B cell (primary cell): ENCODE data around the gene NT5DC4. TPM values are rescaled to one million over a fixed set of nuclear protein-coding genes. Genes with fewer than 3 reads are reported as not detected.

Source experiments
- ATAC-seq: fragments of 200-7000 bp; cut with Tn5 transposase; one replicate; pipeline ENCODE4 v1.10.0; 2021; ENCODE audit warnings: low read depth, mild to moderate bottlenecking, moderate number of reproducible peaks, moderate library complexity
- CTCF ChIA-PET: fragments of 350-600 bp; sonication (Branson Sonifier 250); formaldehyde crosslinking; loops from one replicate; lab custom pipeline; 2021; ENCODE audit warnings: antibody characterized with exemption, inconsistent platforms; lab: Charles Lee
- POLR2A ChIA-PET: fragments of 350-600 bp; sonication (Branson Sonifier 250); formaldehyde crosslinking; loops from one replicate; lab custom pipeline; 2021; ENCODE audit warnings: antibody characterized with exemption; lab: Charles Lee
- DNase-seq: peaks from one replicate; pipeline ENCODE4 v3.0.0; 2013
- H2AFZ ChIP-seq: 2 replicates; pipeline ENCODE4 v1.6.1; 2012; ENCODE audit warnings: mild to moderate bottlenecking, low read depth, low read length; ENCODE audit not compliant: insufficient read depth, poor library complexity, severe bottlenecking
- H3K27ac ChIP-seq, 2 donors: 1 replicate in 1 of 2; 2 replicates in 1 of 2; pipeline ENCODE4 v1.5.1; 2012 to 2013; ENCODE audit warnings: low read length in 2 of 2, mild to moderate bottlenecking in 2 of 2, moderate library complexity in 1 of 2
- H3K27me3 ChIP-seq, 4 experiments: fragments of 200-600 bp in 1 of 4; sonication (generic) in 1 of 4; replicated peaks in 1 of 4; 1 replicate in 2 of 4; 2 replicates in 2 of 4; pipeline versions ENCODE4 v1.6.1 to v1.7.0; 2013 to 2016; ENCODE audit warnings: low read length in 3 of 4, mild to moderate bottlenecking in 2 of 4, mixed read lengths in 1 of 4, moderate library complexity in 1 of 4; ENCODE audit not compliant: insufficient read depth in 4 of 4, control insufficient read depth in 3 of 4; ENCODE audit errors: control extremely low read depth in 1 of 4
- H3K36me3 ChIP-seq, 2 experiments: replicated peaks in 1 of 2; 1 replicate in 1 of 2; 2 replicates in 1 of 2; pipeline versions ENCODE4 v1.6.1 to v1.7.1; 2013; ENCODE audit warnings: low read length in 1 of 2; ENCODE audit not compliant: insufficient read depth in 2 of 2, control insufficient read depth in 1 of 2; ENCODE audit errors: control extremely low read depth in 1 of 2, extremely low read depth in 1 of 2
- H3K4me1 ChIP-seq, 2 donors: fragments of 200-600 bp in 1 of 2; sonication (generic) in 1 of 2; 1 replicate in 1 of 2; 2 replicates in 1 of 2; pipeline versions ENCODE4 v1.5.1 to v1.6.1; 2013 to 2017; ENCODE audit warnings: low read length in 2 of 2; ENCODE audit not compliant: control insufficient read depth in 2 of 2, insufficient read depth in 2 of 2
- H3K4me2 ChIP-seq: replicated peaks from 2 replicates; pipeline ENCODE3; 2012; ENCODE audit warnings: mild to moderate bottlenecking, low read depth, low read length; ENCODE audit not compliant: poor library complexity, severe bottlenecking
- H3K4me3 ChIP-seq, 5 experiments: fragments of 200-600 bp in 1 of 5; sonication (generic) in 1 of 5; 1 replicate in 3 of 5; 2 replicates in 2 of 5; pipeline versions ENCODE4 v1.5.1 to v1.7.0; 2011 to 2016; ENCODE audit warnings: low read length in 4 of 5, mild to moderate bottlenecking in 4 of 5, low read depth in 2 of 5, control low read depth in 1 of 5, moderate library complexity in 1 of 5; ENCODE audit not compliant: insufficient read depth in 1 of 5; ENCODE audit errors: control extremely low read depth in 1 of 5, extremely low read depth in 1 of 5
- H3K79me2 ChIP-seq: fragments of 200-600 bp; sonication (generic); one replicate; pipeline ENCODE4 v1.6.0; 2016; ENCODE audit warnings: low read length; ENCODE audit not compliant: control insufficient read depth, insufficient read depth
- H3K9ac ChIP-seq: fragments of 200-600 bp; sonication (generic); 2 replicates; pipeline ENCODE4 v1.6.1; 2017; ENCODE audit warnings: mild to moderate bottlenecking, low read length, moderate library complexity
- H3K9me3 ChIP-seq, 3 donors: one replicate each; pipeline versions ENCODE4 v1.6.1 to v1.7.1; 2013; ENCODE audit warnings: low read length in 2 of 3; ENCODE audit not compliant: control insufficient read depth in 2 of 3, insufficient read depth in 1 of 3; ENCODE audit errors: control extremely low read depth in 1 of 3
- H4K20me1 ChIP-seq: 2 replicates; pipeline ENCODE4 v1.6.0; 2012; ENCODE audit warnings: mild to moderate bottlenecking, low read length; ENCODE audit not compliant: insufficient read depth, control insufficient read depth, poor library complexity, severe bottlenecking
- H3K27ac Mint-ChIP-seq: one replicate; pipeline ENCODE4 v1.8.0; 2021; ENCODE audit warnings: mixed read lengths
- H3K27me3 Mint-ChIP-seq: one replicate; pipeline ENCODE4 v1.8.0; 2021; ENCODE audit warnings: mixed read lengths
- H3K4me1 Mint-ChIP-seq: one replicate; pipeline ENCODE4 v1.8.0; 2021; ENCODE audit warnings: mixed read lengths
- H3K4me3 Mint-ChIP-seq: one replicate; pipeline ENCODE4 v1.8.0; 2021; ENCODE audit warnings: mixed read lengths
- H3K9me3 Mint-ChIP-seq: one replicate; pipeline ENCODE4 v1.8.0; 2022; ENCODE audit warnings: mixed read lengths; ENCODE audit not compliant: insufficient read depth
- CTCF ChIP-seq: fragments of 200-600 bp; IDR thresholded peaks from one replicate; pipeline ENCODE4 v1.8.0; 2022; ENCODE audit warnings: antibody characterized with exemption, mild to moderate bottlenecking
- EZH2 ChIP-seq: IDR thresholded peaks from 2 replicates; pipeline ENCODE4 v1.6.1; 2012; ENCODE audit warnings: borderline replicate concordance, low read depth, mild to moderate bottlenecking, moderate library complexity, low read length; ENCODE audit not compliant: insufficient read depth, poor library complexity, severe bottlenecking
- WGBS: methylation state at CpG from one replicate; pipeline ENCODE4 v1.1.5; 2013; ENCODE audit warnings: missing lambda C conversion rate; ENCODE audit not compliant: insufficient coverage; 5-methylcytosine and 5-hydroxymethylcytosine counted together
- intact Hi-C: fragments of 100-400 bp; cut with micrococcal nuclease; formaldehyde crosslinking; loops from one replicate; pipeline ENCODE4 v1.10.0; 2022
- polyA plus RNA-seq: library from polyadenylated mRNA; depleted of rRNA; stranded (reverse); fragments of >200 nt; gene quantifications from 2 replicates; pipeline ENCODE4 v1.2.3, GENCODE V29; 2012
- total RNA-seq, 2 donors: library from RNA; stranded (reverse); fragments of 120-200 nt in 1 of 2; gene quantifications; 1 replicate in 1 of 2; 2 replicates in 1 of 2; pipeline versions ENCODE4 v1.2.3 to v1.2.4, GENCODE V29; 2013 to 2022

NT5DC4 gene
- total and polyA plus RNA-seq, 2 donors (not counting 1 experiment from before 2014, with no cell fraction given) = 2.0 TPM; not detected in 1

DNA sequence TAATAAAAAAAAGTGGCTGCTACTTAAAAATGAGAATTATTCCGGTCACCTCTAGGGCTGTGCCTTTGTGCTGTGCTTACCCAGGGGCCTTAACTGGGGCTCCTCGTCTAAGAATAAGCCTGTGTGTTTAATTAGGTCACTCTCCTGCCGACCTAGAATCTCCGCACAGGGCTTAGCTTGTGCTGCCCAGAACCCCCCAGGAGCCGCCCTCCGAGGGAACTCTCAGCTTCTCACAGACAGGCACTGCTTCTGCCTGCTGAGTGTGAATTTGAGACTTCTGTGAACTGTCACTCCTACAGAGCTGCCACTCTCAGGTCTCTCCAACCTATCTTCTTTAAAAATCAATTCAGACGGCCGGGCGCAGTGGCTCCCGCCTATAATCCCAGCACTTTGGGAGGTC, 11.9 kb upstream of the NT5DC4 start:
- Histone ChIP-seq H4K20me1 (no peaks in the 10 kb centered on the region), H3K27ac (no peak overlapping the region), H2AFZ (no peak overlapping the region), H3K4me1 (peaks cover 49 to 75% of the 10 kb centered on the region in 2 donors), H3K4me3 (peak overlapping the region in 2 of 5 experiments; percentile 29 to 48), H3K27me3 (no peaks in the 10 kb centered on the region), H3K36me3 (no peaks in the 10 kb centered on the region), H3K79me2 (no peaks in the 10 kb centered on the region), H3K4me2 (peak overlapping the region; percentile 77), H3K9me3 (no peaks in the 10 kb centered on the region), H3K9ac (peak overlapping the region; percentile 30)
- ChIA-PET CTCF (interaction anchor here (0.9 to 7.0 kb wide), 5 partner anchors 16 to 82 kb away, joined by 4 to 67 read pairs (median 13); no protein-coding TSS in a partner anchor), POLR2A (interaction anchor here (0.8 to 1.8 kb wide), 4 partner anchors 9 to 63 kb away, joined by 3 to 9 read pairs (median 4); partner anchors contain the start of gene SLC20A1)
- Mint-ChIP-seq H3K27me3 (no peaks in the 10 kb centered on the region), H3K4me3 (no peak overlapping the region), H3K4me1 (peaks cover 75% of the 10 kb centered on the region), H3K27ac (no peak overlapping the region), H3K9me3 (no peaks in the 10 kb centered on the region)
- intact Hi-C loops = loop anchor here (2.0 to 5.0 kb wide), 2 partner anchors 18 to 62 kb away; partner anchors contain the start of gene SLC20A1
- 43% methylated on average over 6 of the region's 10 CpGs for WGBS
- TF ChIP-seq CTCF = no peak
- TF ChIP-seq EZH2 = no peak
- no peak for ATAC-seq
- no peak for DNase-seq

- ChIA-PET POLR2A (interaction anchor here (0.8 to 1.8 kb wide), 3 partner anchors 10 to 64 kb away, joined by 3 to 9 read pairs (median 4); partner anchors contain the start of gene SLC20A1), CTCF (interaction anchor here (1.2 to 7.0 kb wide), 4 partner anchors 15 to 83 kb away, joined by 4 to 67 read pairs (median 18); partner anchors contain the start of gene SLC20A1)
- H3K9me3 ChIP-seq = no peaks in the 10 kb centered on the region
- H3K27me3 ChIP-seq = peaks cover 0 to 1% (median 0%) of the 10 kb centered on the region in 4 experiments
- peaks cover 49 to 75% of the 10 kb centered on the region in 2 donors for H3K4me1 ChIP-seq
- DNase-seq (no peak), ATAC-seq (no peak)
- H3K4me1 Mint-ChIP-seq = peaks cover 74% of the 10 kb centered on the region
- H3K9me3 Mint-ChIP-seq = no peaks in the 10 kb centered on the region
- intact Hi-C loops = loop anchor here (2.0 to 5.0 kb wide), 2 partner anchors 17 to 62 kb away; partner anchors contain the start of gene SLC20A1
- H3K4me3 ChIP-seq = no peak overlapping the region
- peak overlapping the region; percentile 59 for H3K4me3 Mint-ChIP-seq
- H3K79me2 ChIP-seq = no peaks in the 10 kb centered on the region
- H3K27ac Mint-ChIP-seq = peak overlapping the region; percentile 81
- H3K4me2 ChIP-seq = peak overlapping the region; percentile 7
- TF ChIP-seq EZH2 = no peak
- TF ChIP-seq CTCF = no peak
- no peak overlapping the region for H2AFZ ChIP-seq
- no peak overlapping the region for H3K27ac ChIP-seq
- no peaks in the 10 kb centered on the region for H3K36me3 ChIP-seq
- 92% methylated on average over 4 of the region's 6 CpGs for WGBS
- H3K9ac ChIP-seq = no peak overlapping the region
- H4K20me1 ChIP-seq = no peaks in the 10 kb centered on the region
- no peaks in the 10 kb centered on the region for H3K27me3 Mint-ChIP-seq
Measured at GRCh38 chr2:112709703-112710102, 11.1 kb upstream of the NT5DC4 start.
